Measurements from ENCODE around the gene PLA1A.

PLA1A gene

DNA sequence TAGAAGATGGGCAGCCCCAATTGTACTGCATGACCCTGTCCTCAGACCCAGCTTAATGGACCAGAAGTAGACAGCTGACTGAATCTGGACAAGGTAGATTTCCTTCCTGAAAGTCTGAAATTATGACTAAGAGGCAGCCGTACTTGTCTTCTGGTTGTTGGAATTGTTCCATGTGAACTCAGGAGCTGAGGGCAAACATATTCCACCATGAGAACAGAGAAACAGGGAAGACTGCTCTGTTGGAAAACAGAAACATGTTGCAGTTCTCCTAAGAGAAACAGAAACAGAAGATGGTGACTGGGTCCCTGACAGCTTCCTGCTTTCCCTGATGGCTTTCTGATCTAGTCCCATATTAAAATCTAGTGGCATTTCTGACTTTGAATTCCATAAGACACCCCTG, 38.6 kb downstream of the PLA1A start:
- in situ Hi-C loops (cut with HindIII; ENCODE audit: low sequenced_read_pairs): no loop called here

GRCh38 chr3:119636891-119637611, 39.4 kb downstream of the PLA1A start:
- in situ Hi-C loops (cut with HindIII; ENCODE audit: low sequenced_read_pairs): no loop called here

GRCh38 chr3:119637679-119638477, 40.2 kb downstream of the PLA1A start:
- in situ Hi-C loops (cut with HindIII; ENCODE audit: low sequenced_read_pairs): no loop called here

DNA sequence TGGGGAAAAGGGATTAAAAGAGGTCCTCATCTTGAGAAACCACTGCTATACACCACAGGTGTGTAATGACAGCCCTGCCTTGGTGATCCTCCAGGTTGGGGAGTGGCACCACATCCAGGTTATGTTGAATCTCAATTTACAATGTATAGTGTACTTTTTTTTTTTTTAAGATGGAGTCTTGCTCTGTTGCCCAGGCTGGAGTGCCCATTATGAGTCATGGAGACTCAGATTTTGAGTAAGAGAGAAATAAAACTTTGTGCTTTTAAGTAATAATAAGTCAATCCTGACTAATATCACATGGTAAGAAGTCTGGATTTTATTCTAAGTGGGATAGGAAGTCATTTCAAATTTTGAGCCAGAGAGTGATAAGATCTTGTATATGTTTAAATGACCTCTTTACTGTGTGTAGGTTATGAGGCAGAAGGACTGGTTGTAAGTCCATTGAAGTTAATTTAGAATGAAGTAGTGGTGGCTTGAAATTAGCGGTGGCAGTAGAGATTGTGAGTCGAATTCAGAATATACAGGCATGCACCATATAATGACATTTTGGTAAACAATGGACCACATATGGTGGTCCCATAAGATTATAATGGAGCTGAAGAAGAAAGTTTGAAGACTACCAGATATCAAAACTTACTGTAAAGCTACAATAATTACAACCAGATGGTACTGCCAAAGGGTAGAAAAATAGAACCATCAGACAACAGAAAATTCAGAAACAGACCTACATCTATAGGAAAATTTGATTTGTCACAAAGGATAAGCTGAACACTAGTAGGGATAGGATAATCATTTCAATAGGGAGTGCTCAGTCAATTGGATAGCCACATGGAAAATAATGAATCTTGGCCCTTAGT, 42.0 kb downstream of the PLA1A start:
- in situ Hi-C loops (cut with HindIII; ENCODE audit: low sequenced_read_pairs): no loop called here

- in situ Hi-C loops (cut with HindIII; ENCODE audit: low sequenced_read_pairs): no loop called here
Measured at GRCh38 chr3:119641416-119641815, 43.7 kb downstream of the PLA1A start.

DNA sequence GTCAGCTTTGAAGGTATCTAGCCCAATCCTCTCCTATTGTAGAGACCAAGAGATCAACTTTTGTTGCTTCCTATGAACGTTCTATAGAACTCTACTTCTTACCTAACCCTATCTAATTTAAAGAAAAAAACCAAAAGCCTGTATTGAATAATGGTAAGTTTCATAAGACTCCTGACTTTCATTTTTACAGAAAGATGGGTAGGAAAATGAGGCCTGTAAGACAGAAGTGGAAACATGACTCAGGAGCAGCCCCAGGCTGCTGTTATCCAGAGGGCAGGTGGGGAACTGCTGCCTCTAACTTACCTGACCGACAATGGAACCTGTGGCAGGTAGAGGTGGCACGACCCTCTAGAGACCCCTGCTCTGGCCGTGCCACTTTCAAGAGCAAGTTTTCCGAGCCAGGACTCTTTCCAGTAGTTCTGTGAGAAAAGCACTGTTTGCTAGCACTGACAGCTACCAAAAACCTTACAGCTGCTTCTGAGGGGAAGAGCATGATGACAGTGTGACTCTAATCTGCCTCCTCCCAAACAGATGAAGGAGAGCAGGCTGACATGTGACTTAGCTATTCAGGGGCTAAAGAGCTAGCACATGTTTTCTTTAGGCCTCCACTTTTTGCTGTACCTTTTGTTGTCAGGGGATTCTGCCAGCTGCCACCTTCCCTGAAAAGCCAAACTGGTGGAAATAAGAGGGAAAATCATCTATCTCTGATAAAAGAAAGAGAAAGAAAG, 45.2 kb downstream of the PLA1A start:
- in situ Hi-C loops (cut with HindIII; ENCODE audit: low sequenced_read_pairs): no loop called here

DNA sequence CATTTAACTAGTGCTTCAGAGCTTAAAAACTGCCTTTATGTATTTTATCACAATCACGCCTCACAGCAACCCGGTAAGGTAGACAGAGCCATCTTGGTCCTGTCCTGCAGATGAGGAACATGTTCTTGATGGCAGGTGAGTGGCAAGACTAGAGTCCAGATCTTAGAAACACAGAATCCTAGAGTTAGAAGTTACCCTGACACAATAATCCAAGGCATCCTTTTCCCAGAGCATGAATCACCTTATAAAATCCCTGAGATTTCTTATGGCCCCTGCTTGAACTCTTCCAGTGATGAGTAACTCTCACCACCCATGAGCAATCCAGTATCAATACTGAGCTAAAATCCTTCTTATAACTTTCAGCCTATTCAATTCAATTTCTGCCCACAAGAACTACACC, 45.8 kb downstream of the PLA1A start:
- in situ Hi-C loops (cut with HindIII; ENCODE audit: low sequenced_read_pairs): no loop called here

- in situ Hi-C loops (cut with HindIII; ENCODE audit: low sequenced_read_pairs): no loop called here
Measured at GRCh38 chr3:119644481-119644880, 46.8 kb downstream of the PLA1A start.

DNA sequence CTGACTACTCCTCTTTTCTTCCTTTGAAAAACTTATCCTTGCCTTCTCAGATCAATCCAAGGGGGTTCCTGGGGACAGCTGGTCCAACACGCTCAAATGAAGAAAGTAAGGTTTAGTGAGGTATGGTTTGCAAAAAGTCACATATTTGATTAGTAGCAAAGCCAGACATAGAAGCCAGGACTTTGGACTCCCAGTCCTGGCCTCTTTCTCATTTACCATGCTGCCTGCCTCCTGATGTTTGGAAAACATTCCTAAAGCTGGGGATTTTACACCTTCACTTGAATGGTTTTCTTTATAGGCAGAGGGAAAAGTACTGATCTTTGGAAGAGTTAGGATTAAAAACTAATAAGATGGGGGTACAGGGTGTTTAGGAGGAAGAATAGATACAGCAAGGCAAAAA, 48.1 kb downstream of the PLA1A start:
- in situ Hi-C loops (cut with HindIII; ENCODE audit: low sequenced_read_pairs): no loop called here

DNA sequence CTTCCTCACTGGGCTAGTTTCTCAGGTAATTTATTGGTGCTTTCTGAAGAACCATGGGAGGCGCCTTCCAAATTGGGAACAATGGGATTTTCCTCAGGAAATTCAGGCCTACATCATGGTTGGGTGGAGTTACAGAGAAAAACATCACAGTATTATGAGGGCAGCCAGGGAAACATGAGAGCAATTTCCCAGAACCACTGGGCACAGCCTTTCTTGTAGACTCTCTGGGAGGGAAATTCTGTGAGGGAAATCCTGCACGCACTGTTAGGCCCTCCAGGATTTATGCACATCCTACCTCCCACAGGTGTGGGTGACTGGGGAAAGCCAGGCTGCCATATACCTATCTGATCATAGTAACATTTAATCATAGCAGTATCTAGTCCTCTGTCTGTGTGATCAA, 49.5 kb downstream of the PLA1A start:
- in situ Hi-C loops (cut with HindIII; ENCODE audit: low sequenced_read_pairs): no loop called here

GRCh38 chr3:119647843-119648575, 50.3 kb downstream of the PLA1A start:
- in situ Hi-C loops (cut with HindIII; ENCODE audit: low sequenced_read_pairs): no loop called here

DNA sequence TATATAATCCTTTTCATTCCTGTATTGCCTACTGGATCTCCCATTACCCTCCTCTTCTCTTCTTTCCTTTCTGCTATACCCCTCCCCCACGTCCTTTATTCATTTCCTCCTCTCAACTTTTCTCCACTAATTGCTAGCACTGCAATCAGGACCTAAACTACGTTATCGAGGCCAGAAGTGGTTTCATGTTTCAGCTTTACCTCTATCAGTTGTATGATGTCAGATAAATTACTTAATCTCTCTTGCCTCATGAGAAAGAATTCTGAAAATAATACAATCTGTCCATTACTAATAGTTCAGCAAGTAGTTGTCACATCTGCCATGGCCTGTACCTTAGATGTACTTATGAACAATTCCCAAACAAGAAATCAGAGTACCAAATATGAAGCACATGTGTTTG, 52.1 kb downstream of the PLA1A start:
- in situ Hi-C loops (cut with HindIII; ENCODE audit: low sequenced_read_pairs): no loop called here

- in situ Hi-C loops (cut with HindIII; ENCODE audit: low sequenced_read_pairs): no loop called here
Measured at GRCh38 chr3:119652306-119653033, 54.8 kb downstream of the PLA1A start.

- in situ Hi-C loops (cut with HindIII; ENCODE audit: low sequenced_read_pairs): no loop called here
Measured at GRCh38 chr3:119653876-119654275, 56.2 kb downstream of the PLA1A start.

- in situ Hi-C loops (cut with HindIII; ENCODE audit: low sequenced_read_pairs): no loop called here
Measured at GRCh38 chr3:119657887-119658702, 60.4 kb downstream of the PLA1A start.

- in situ Hi-C loops (cut with HindIII; ENCODE audit: low sequenced_read_pairs): no loop called here
Measured at GRCh38 chr3:119658994-119659393, 61.3 kb downstream of the PLA1A start.

- in situ Hi-C loops (cut with HindIII; ENCODE audit: low sequenced_read_pairs): no loop called here
Measured at GRCh38 chr3:119659606-119660291, 62.1 kb downstream of the PLA1A start.

Data from DLD1 (cell line).